Measurements from ENCODE around the gene ACTN3.

DNA sequence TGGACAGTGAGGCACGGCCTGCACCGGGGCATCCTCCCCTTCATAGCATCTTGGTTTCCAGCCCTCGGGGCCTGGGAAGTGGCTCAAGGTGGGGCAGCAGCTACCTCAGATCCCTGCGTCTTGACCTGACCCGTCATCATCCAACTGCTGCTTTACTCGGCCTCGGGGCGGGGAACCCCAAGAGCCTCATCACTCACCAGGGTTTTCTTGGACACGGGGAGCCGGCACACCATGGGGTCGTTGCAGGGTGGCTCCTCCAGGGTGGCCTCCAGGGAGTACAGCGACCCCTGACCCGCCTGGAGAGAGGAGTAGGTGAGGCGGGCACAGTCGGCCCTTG is 21.1 kb downstream of the ACTN3 start:
- no peak for TF ChIP-seq POLR2AphosphoS5 (IDR thresholded peaks at IDR 0.05; ENCODE audit: low read depth)
- no peak for TF ChIP-seq CTCF (IDR thresholded peaks at IDR 0.05; ENCODE audit: insufficient read depth, low read length)
- TF ChIP-seq, protein P1, sequence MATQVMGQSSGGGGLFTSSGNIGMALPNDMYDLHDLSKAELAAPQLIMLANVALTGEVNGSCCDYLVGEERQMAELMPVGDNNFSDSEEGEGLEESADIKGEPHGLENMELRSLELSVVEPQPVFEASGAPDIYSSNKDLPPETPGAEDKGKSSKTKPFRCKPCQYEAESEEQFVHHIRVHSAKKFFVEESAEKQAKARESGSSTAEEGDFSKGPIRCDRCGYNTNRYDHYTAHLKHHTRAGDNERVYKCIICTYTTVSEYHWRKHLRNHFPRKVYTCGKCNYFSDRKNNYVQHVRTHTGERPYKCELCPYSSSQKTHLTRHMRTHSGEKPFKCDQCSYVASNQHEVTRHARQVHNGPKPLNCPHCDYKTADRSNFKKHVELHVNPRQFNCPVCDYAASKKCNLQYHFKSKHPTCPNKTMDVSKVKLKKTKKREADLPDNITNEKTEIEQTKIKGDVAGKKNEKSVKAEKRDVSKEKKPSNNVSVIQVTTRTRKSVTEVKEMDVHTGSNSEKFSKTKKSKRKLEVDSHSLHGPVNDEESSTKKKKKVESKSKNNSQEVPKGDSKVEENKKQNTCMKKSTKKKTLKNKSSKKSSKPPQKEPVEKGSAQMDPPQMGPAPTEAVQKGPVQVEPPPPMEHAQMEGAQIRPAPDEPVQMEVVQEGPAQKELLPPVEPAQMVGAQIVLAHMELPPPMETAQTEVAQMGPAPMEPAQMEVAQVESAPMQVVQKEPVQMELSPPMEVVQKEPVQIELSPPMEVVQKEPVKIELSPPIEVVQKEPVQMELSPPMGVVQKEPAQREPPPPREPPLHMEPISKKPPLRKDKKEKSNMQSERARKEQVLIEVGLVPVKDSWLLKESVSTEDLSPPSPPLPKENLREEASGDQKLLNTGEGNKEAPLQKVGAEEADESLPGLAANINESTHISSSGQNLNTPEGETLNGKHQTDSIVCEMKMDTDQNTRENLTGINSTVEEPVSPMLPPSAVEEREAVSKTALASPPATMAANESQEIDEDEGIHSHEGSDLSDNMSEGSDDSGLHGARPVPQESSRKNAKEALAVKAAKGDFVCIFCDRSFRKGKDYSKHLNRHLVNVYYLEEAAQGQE (IDR thresholded peaks at IDR 0.05; ENCODE audit: insufficient replicate concordance, low read depth) = no peak
- TF ChIP-seq GABPA (IDR thresholded peaks at IDR 0.05; ENCODE audit: low read depth) = no peak
